HCT116 (cell line): ENCODE results near the gene PRRG4. TPM values are rescaled to one million over a fixed set of nuclear protein-coding genes. Genes with fewer than 3 reads are reported as not detected.
"Not testable (repeated sequence)": the region's sequence is repeated elsewhere in the genome, so short reads cannot be mapped to it uniquely, and the experiment has no call there.

Experiments used
- ATAC-seq: fragments of 200-7000 bp; cut with Tn5 transposase; 2 replicates; pipeline ENCODE4 v1.9.1; 2020; ENCODE audit warnings: mild to moderate bottlenecking, moderate library complexity
- BruUV-seq: library from RNA; stranded (reverse); fragments of 400-500 nt; replicated peaks from 2 replicates; lab custom pipeline; 2021; lab: Mats Ljungman, UMichigan
- CTCF ChIA-PET: fragments of 300-600 bp; sonication (Branson Sonifier 250); formaldehyde crosslinking; loops from one replicate; lab custom pipeline; 2021; ENCODE audit warnings: antibody characterized with exemption; lab: Charles Lee
- POLR2A ChIA-PET: fragments of 300-600, 350-600 bp; sonication (Branson Sonifier 250); formaldehyde crosslinking; loops from one replicate; lab custom pipeline; 2021; ENCODE audit warnings: antibody characterized with exemption; lab: Charles Lee
- RAD21 ChIA-PET, 2 experiments: fragments of 300-600 bp; sonication (Branson Sonifier 250); formaldehyde crosslinking; loops; one replicate each; lab custom pipeline; 2023; ENCODE audit warnings: low total read pairs in 2 of 2; ENCODE audit not compliant: uncharacterized antibody in 2 of 2, unreplicated experiment in 2 of 2, low non-redundant PET in 1 of 2; lab: Charles Lee
- DNase-seq: peaks from one replicate; pipeline ENCODE4 v3.0.0-alpha.2; 2010; ENCODE audit warnings: low read depth, low spot score
- H2AFZ ChIP-seq: fragments of 200-600 bp; shearing (Covaris generic), sonication (generic); 2 replicates; pipeline ENCODE4 v1.6.1; 2017; ENCODE audit warnings: low read depth, mixed run types, mixed read lengths, antibody characterized with exemption, low read length; ENCODE audit not compliant: poor library complexity, severe bottlenecking
- H3K27ac ChIP-seq: 2 replicates; pipeline ENCODE4 v1.5.1; 2012; ENCODE audit warnings: low read depth, low read length
- H3K27me3 ChIP-seq: fragments of 200-600 bp; sonication (generic); 2 replicates; pipeline ENCODE4 v1.6.1; 2016; ENCODE audit warnings: mixed run types, low read length, mixed read lengths; ENCODE audit not compliant: insufficient read depth
- H3K36me3 ChIP-seq, 2 experiments: fragments of 200-500 bp in 1 of 2; fragments of 200-600 bp in 1 of 2; sonication (Bioruptor generic) in 1 of 2; sonication (generic) in 1 of 2; 2 replicates each; pipeline versions ENCODE4 v1.5.1 to v1.6.1; 2014 to 2016; ENCODE audit warnings: low read length in 2 of 2, inconsistent platforms in 1 of 2, mixed read lengths in 1 of 2, mixed run types in 1 of 2; ENCODE audit not compliant: insufficient read depth in 2 of 2, control insufficient read depth in 1 of 2
- H3K4me1 ChIP-seq, 2 experiments: fragments of 200-600 bp in 1 of 2; sonication (generic) in 1 of 2; 2 replicates each; pipeline versions ENCODE4 v1.5.1 to v1.6.1; 2012 to 2017; ENCODE audit warnings: low read length in 2 of 2, inconsistent platforms in 1 of 2, mild to moderate bottlenecking in 1 of 2, mixed read lengths in 1 of 2, mixed run types in 1 of 2, moderate library complexity in 1 of 2; ENCODE audit not compliant: insufficient read depth in 2 of 2, control insufficient read depth in 1 of 2
- H3K4me2 ChIP-seq: fragments of 200-600 bp; sonication (generic); 2 replicates; pipeline ENCODE4 v1.6.1; 2017; ENCODE audit warnings: mixed run types, low read length, mixed read lengths
- H3K4me3 ChIP-seq, 2 experiments: fragments of 200-600 bp in 1 of 2; sonication (generic) in 1 of 2; replicated peaks in 1 of 2; 2 replicates each; pipeline ENCODE4 v1.5.1; 2011 to 2016; ENCODE audit warnings: low read length in 2 of 2, control low read depth in 1 of 2, low read depth in 1 of 2, mild to moderate bottlenecking in 1 of 2, mixed read lengths in 1 of 2, mixed run types in 1 of 2
- H3K79me2 ChIP-seq: fragments of 200-600 bp; sonication (generic); 2 replicates; pipeline ENCODE4 v1.6.1; 2017; ENCODE audit warnings: mild to moderate bottlenecking, mixed run types, low read length, moderate library complexity, mixed read lengths; ENCODE audit not compliant: insufficient read depth
- H3K9ac ChIP-seq: fragments of 200-600 bp; sonication (generic); 2 replicates; pipeline ENCODE4 v1.6.1; 2016; ENCODE audit warnings: low read length, mixed read lengths
- H3K9me2 ChIP-seq: fragments of 200-600 bp; sonication (generic), shearing (Covaris generic); 2 replicates; pipeline ENCODE4 v1.6.1; 2017; ENCODE audit warnings: mixed run types, mild to moderate bottlenecking, moderate library complexity; ENCODE audit not compliant: insufficient read depth
- H3K9me3 ChIP-seq, 2 experiments: fragments of 200-500 bp in 1 of 2; fragments of 200-600 bp in 1 of 2; sonication (Bioruptor generic) in 1 of 2; sonication (generic) in 1 of 2; 2 replicates each; pipeline ENCODE4 v1.6.1; 2014 to 2017; ENCODE audit warnings: low read length in 2 of 2, mixed read lengths in 2 of 2, inconsistent platforms in 1 of 2, low read depth in 1 of 2, mild to moderate bottlenecking in 1 of 2, mixed run types in 1 of 2, moderate library complexity in 1 of 2; ENCODE audit not compliant: control insufficient read depth in 1 of 2, insufficient read depth in 1 of 2
- H4K20me1 ChIP-seq: fragments of 200-600 bp; sonication (generic), shearing (Covaris generic); 2 replicates; pipeline ENCODE4 v1.6.1; 2017; ENCODE audit warnings: mixed run types, mild to moderate bottlenecking, moderate library complexity; ENCODE audit not compliant: insufficient read depth
- ATF3 ChIP-seq: IDR thresholded peaks from 2 replicates; pipeline ENCODE4 v1.6.1; 2012
- CBX3 ChIP-seq: IDR thresholded peaks from 2 replicates; pipeline ENCODE4 v1.6.1; 2012; ENCODE audit warnings: low read depth
- CEBPB ChIP-seq: IDR thresholded peaks from 2 replicates; pipeline ENCODE4 v1.6.1; 2012; ENCODE audit warnings: low read depth
- ELF1 ChIP-seq: IDR thresholded peaks from 2 replicates; pipeline ENCODE4 v1.6.1; 2012; ENCODE audit warnings: low read depth, borderline replicate concordance
- EZH2 ChIP-seq: fragments of 200-600 bp; sonication (generic); IDR thresholded peaks from 2 replicates; pipeline ENCODE4 v1.6.1; 2017; ENCODE audit warnings: antibody characterized with exemption, mixed run types
- EZH2phosphoT487 ChIP-seq: fragments of 200-600 bp; IDR thresholded peaks from 2 replicates; pipeline ENCODE4 v1.6.1; 2018; ENCODE audit warnings: antibody characterized with exemption, borderline replicate concordance
- JUND ChIP-seq: IDR thresholded peaks from 2 replicates; pipeline ENCODE4 v1.6.1; 2012
- MAX ChIP-seq: IDR thresholded peaks from 2 replicates; pipeline ENCODE4 v1.6.1; 2012
- POLR2A ChIP-seq: IDR thresholded peaks from 2 replicates; pipeline ENCODE4 v1.7.0; 2011; ENCODE audit warnings: borderline replicate concordance; ENCODE audit not compliant: insufficient read depth, insufficient read length; ENCODE audit errors: extremely low read depth
- POLR2AphosphoS5 ChIP-seq: IDR thresholded peaks from 2 replicates; pipeline ENCODE4 v1.6.1; 2011; ENCODE audit warnings: mild to moderate bottlenecking, low read depth, low read length, moderate library complexity
- REST ChIP-seq: IDR thresholded peaks from 2 replicates; pipeline ENCODE4 v1.6.1; 2012; ENCODE audit warnings: low read depth
- SRF ChIP-seq: IDR thresholded peaks from 2 replicates; pipeline ENCODE4 v1.6.1; 2012; ENCODE audit warnings: low read depth
- YY1 ChIP-seq: IDR thresholded peaks from 2 replicates; pipeline ENCODE4 v1.6.1; 2011; ENCODE audit warnings: low read length, low read depth, moderate library complexity, mild to moderate bottlenecking; ENCODE audit not compliant: insufficient replicate concordance; ENCODE audit errors: extremely low read depth
- ZBTB33 ChIP-seq: IDR thresholded peaks from 2 replicates; pipeline ENCODE4 v1.6.1; 2011; ENCODE audit warnings: mild to moderate bottlenecking, low read length, moderate library complexity; ENCODE audit not compliant: insufficient replicate concordance; ENCODE audit errors: extremely low read depth
- ZFX ChIP-seq: fragments of 450-650 bp; IDR thresholded peaks from 2 replicates; pipeline ENCODE4 v1.6.1; 2017
- intact Hi-C: fragments of 100-400 bp; cut with micrococcal nuclease; formaldehyde crosslinking; loops from 2 replicates; pipeline ENCODE4 v1.10.0; 2022
- total RNA-seq: library from RNA; stranded (reverse); gene quantifications from one replicate; pipeline ENCODE4 v1.2.1, GENCODE V29; 2021; ENCODE audit not compliant: unreplicated experiment

The PRRG4 gene
- total RNA-seq, 1 experiment from 2014 or later = 5.4 TPM

- Histone ChIP-seq H3K4me3 (no peak overlapping the region), H2AFZ (no peak overlapping the region), H3K4me1 (no peaks in the 10 kb centered on the region), H3K9ac (no peak overlapping the region), H3K79me2 (no peaks in the 10 kb centered on the region), H3K9me2 (no peaks in the 10 kb centered on the region), H3K9me3 (no peaks in the 10 kb centered on the region)
- no TSS peak for BruUV-seq
- POLR2A ChIA-PET = no interaction called here
- no peak for ATAC-seq
- RAD21 ChIA-PET = no interaction called here
- DNase-seq = no peak
- no peak for TF ChIP-seq POLR2A
- no peak for TF ChIP-seq MAX
- TF ChIP-seq CBX3 = no peak
- no peak for TF ChIP-seq ELF1
- no peak for TF ChIP-seq POLR2AphosphoS5
- no peak for TF ChIP-seq EZH2
- TF ChIP-seq ZBTB33 = no peak
- TF ChIP-seq ATF3 = no peak
- no peak for TF ChIP-seq YY1
- no peak for TF ChIP-seq ZFX
- TF ChIP-seq JUND = no peak
- no peak for TF ChIP-seq SRF
- no peak for TF ChIP-seq REST
- no peak for TF ChIP-seq CEBPB
- no peak for TF ChIP-seq EZH2phosphoT487
- TF ChIP-seq, all 23 proteins: peak for 0
- intact Hi-C loops = no loop called here
- CTCF ChIA-PET = no interaction called here
- no peak overlapping the region for H3K4me2 ChIP-seq
- no peak overlapping the region for H3K27ac ChIP-seq
- no peaks in the 10 kb centered on the region for H3K36me3 ChIP-seq
- no peaks in the 10 kb centered on the region for H3K27me3 ChIP-seq
- H4K20me1 ChIP-seq = no peaks in the 10 kb centered on the region
Measured at GRCh38 chr11:32864555-32864954, 34.8 kb downstream of the PRRG4 start.

GRCh38 chr11:32868752-32869151 is 39.0 kb downstream of the PRRG4 start:
- intact Hi-C loops, H2AFZ ChIP-seq, RAD21 ChIA-PET, H3K9ac ChIP-seq, H3K4me1 ChIP-seq, DNase-seq, CTCF ChIA-PET, ATAC-seq, H3K36me3 ChIP-seq, H3K79me2 ChIP-seq, H3K9me3 ChIP-seq, H3K4me3 ChIP-seq, POLR2A ChIA-PET, H3K9me2 ChIP-seq, H3K4me2 ChIP-seq, H4K20me1 ChIP-seq, H3K27ac ChIP-seq, BruUV-seq, H3K27me3 ChIP-seq: not testable (repeated sequence)
